Right ventricle myocardium superior (tissue), 1 donor: ENCODE results near the gene CLCN5. TPM values are rescaled to one million over a fixed set of nuclear protein-coding genes. Genes with fewer than 3 reads are reported as not detected.

ENCODE experiments used
- ATAC-seq: fragments of 200-7000 bp; cut with Tn5 transposase; one replicate; pipeline ENCODE4 v1.9.1; 2020; ENCODE audit warnings: mild to moderate bottlenecking; ENCODE audit not compliant: poor library complexity
- DNase-seq: peaks from one replicate; pipeline ENCODE4 v3.0.0-alpha.2; 2020
- intact Hi-C: fragments of 100-400 bp; cut with DNase I; formaldehyde crosslinking; loops from one replicate; pipeline ENCODE4 v1.11.2; 2022
- total RNA-seq: library from RNA; stranded (reverse); fragmentation: NEBNext Ultra II Directional; extraction: Animal tissue kit (Norgen Biotek cat#: 25700); gene quantifications from one replicate; pipeline ENCODE4 v1.2.1, GENCODE V29; 2021
- donor health status: DM: no; HTN: yes; CAD: no; lungs with severe emphysema.

The CLCN5 gene
- total RNA-seq, 1 donor from 2014 or later, result 1.2 TPM

DNA sequence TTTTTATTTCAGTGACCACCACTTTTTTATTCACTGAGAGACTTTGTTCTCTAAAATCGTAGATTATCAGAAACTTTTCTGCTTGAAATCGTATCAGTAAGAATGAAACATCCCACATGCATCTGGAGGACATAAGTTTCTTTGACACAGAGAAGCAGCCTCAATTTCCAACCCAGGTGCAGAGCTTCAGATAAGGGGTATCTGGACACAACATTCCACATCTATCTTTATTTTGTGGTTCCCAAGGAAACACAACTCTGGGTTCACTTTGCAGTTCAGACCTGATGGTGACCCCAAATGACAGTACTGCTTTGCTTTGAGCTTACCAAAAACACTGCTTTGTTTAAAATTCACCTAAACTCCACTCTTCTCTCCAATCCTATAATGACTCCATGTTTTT, 1.3 kb upstream of the CLCN5 start:
- ATAC-seq, result no peak

DNA sequence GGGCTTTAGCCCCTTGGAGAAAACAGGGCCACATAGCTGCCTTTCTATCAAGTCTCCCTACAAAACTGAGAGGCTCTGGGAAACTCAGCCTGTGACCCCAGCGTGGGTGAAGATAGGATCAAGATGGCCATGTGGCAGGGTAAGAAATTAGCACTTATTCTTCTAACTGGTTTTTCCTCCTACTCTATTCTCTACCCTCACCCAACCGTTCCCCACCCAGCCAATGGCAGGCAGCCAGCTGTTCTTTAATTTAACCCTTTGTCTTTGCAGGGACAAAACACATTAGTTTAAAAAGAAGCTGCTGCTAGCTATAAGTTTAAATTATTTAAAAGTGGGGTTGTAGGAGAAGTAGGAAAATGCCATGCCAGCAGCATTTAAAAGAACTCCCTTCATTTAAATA, 2.8 kb downstream of the CLCN5 start:
- intact Hi-C loops, result no loop called here
- ATAC-seq (no peak), DNase-seq (no peak)

More for the DNA sequence above, 1.3 kb upstream of the CLCN5 start:
- intact Hi-C loops, result loop anchor here (5.0 kb wide), 1 partner anchor 39 kb away; no protein-coding TSS in a partner anchor
- DNase-seq, result no peak

DNA sequence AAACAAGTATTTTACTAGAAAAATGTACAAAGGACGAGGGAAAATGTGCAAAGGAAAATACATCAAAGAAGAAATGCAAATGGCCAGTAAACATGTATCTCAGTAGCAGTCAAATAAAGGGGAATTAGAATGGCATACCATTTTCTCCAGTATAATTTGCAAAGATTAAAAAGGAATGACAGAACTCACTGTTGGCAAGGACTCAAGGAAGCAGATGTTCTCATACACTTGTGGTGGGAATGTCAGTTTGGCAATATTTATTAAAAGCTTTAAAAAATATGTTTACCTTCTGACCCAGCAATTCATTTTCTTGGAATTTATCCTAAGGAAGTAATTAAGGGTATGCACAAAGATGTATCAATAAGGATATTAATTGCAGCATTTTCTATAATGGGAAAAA, 7.6 kb downstream of the CLCN5 start:
- no peak for DNase-seq
- intact Hi-C loops, result no loop called here

DNA sequence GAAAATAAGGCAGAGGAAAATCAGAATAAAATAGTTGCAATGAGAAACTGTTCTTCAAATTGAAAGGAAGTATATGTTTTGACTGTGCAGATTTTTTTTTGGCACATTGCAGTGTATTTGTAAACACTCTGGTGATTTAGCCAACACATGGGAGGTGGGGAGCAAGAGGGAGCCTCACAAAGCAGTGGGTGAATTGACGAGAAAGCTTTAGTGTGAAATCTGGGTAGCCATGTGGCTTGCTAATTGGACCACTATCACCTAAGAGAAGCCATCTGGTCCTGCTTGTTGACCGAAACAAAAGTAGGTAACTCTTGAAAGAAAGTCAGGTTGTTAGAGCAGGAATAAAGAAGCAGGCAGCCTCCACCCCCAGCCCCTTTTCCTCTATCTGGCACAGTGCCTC, 10.4 kb downstream of the CLCN5 start:
- ATAC-seq (no peak), DNase-seq (no peak)
- intact Hi-C loops, result no loop called here

More for the DNA sequence above, 7.6 kb downstream of the CLCN5 start:
- ATAC-seq, result no peak

DNA sequence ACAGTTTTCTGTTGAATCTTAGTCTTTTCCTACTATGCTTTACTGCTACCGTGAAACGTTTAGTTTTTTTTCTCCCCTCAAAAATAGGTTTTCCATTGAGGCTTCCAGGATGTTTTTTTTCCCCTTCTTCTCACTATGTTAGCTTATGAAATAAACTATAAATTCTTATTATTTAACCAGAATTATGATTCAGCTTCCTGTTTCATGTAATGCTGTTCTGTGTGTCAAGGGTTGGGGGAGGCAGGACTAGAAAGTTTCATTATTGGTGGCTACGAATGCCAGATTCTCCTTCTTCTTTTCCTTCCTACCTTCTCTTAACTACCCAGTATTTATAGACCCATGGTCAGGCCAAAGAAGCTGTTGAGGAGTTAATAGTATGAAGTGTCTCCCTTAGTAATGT, 11.8 kb downstream of the CLCN5 start:
- ATAC-seq, result no peak
- no peak for DNase-seq
- intact Hi-C loops, result no loop called here

DNA sequence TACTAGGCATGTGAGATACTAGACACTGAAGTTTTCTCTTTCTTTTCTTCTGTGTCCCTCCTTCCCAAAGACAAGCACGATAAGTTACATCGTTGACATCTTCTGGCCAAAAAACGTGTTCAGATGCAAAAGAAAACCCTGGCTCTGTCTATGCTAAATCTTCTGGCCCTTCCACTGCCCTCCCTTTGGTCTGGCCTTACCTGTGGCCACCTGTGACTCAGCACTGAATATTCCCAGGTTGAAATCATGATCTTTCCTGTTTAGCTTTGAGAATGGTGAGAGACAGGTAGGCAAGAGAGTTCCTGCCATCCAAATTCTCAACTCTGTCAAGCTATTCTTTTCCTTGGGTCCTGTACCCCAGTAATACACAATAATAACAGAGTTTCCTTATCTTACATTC, 12.3 kb downstream of the CLCN5 start:
- no peak for DNase-seq
- ATAC-seq, result no peak
- intact Hi-C loops, result no loop called here

DNA sequence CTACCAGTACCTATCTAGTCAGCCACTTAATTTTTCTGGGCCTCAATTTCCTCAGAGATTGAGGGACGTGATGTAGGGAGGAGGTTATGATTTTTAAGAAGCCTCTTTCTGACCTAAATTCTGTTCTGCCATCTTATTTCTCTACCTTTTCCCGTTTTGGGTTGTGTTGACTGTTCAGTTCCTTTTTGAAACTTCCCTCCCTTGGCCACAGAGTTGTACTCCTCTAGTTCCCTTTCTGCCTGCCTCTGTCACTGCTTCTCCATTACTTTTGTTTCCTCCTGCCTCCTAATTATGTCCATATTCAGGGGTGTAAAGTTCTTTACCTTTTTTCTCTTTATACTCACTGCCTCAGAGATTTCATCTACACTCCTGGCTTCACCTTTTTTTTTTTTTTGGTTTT, 25.4 kb downstream of the CLCN5 start:
- intact Hi-C loops, result no loop called here
- ATAC-seq (no peak), DNase-seq (no peak)

DNA sequence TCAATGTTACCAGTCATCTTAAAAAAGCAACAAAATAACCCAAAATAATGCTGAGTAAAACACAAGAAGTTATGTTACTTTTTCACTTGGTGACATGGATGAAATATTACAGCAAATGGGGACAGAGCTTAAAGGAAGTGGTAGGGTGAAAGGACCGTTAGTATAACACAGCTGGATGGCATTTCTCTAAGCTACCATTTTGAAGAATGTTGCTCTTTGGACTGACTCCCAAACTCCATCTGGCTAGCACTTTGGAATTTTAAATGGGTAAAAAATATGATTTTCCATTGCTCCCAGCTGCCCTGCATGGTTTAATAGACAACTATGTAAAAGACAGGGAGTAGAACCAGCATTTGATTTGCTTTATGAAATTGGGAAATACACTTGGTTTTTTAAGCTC, 27.6 kb downstream of the CLCN5 start:
- ATAC-seq (no peak), DNase-seq (no peak)
- intact Hi-C loops, result no loop called here

DNA sequence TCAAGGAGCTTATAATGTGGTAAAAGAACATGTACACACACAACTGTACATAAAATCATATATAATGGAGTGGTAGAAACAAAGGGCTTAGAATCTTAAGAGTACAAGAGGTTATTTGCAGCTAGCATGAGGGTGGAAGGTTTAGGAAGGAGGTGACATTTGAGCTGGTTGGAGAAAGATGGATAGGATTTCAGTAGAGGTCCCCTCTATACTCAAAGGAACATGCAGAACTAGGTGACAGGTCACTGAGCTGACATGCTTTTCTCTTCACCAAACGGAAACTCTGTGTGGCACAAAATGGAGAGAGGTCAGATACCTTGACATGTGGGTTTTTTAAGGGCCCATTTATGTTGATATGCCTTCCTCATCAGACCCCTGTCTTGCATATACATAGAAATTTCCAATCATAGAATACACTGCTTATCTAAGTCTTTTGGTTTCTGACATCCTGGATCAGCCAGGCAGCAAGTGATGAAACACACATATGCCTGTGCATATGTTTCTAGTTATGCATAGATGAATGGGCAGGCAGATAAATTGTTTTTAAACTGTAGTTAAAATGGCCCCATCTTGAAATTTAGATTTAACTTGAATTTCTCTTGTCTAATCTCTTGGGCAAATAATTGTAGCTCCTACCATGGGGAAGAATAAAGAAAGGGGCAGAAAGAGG, 29.3 kb downstream of the CLCN5 start:
- intact Hi-C loops, result no loop called here
- ATAC-seq (no peak), DNase-seq (no peak)

DNA sequence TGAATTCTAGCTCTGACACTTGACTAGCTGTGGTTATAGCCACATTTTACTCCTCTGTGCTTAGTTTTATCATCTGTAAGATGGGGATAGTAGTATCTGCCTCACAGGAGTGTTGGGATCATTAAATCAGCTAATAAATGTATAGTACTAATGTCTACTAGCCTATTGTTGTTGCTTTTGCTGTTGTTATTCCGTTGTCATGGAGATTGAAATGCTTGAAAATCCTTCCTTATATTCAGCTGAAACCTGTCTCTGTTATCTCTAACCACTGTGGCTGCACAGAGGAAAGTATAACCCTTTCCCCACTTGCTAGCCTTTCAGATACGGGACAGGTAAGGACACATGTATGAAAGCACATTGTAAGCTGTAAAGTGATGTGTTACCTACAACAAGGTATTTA, 33.9 kb downstream of the CLCN5 start:
- ATAC-seq (no peak), DNase-seq (no peak)
- intact Hi-C loops, result no loop called here

DNA sequence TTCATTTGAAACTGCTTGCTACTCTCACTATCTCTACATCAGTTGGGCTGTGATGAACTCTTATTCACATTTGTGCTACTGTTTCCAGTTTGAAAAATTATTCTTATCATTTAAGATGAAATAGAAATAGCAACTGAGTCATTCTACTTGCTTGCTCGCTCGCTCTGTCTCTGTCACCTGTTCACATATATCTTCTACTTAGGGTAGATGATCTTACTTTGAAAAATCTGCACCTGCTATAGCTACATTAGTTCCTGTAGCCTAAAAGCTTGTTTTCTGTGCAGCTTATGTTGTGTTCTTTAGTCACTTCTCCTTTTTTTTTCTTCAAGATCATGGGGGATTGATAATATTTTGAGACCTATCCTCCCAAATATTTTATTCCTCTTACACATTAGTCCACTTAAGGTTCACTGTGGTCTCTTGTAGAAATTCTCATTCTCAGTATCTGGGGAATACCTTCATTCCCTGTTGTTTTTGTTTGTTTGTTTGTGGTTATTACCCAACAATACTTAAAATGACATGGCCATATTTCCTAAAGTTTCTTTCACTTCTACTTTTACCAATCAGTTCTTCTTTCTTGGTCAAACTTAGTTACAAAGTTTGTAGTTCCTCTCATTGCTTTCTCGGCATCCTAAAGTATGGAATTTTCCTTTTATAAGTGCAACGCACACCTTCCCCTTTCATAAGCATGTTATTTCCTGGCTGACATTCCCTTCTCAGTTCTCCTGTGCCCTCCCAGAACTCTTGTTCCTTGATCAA, 36.5 kb downstream of the CLCN5 start:
- intact Hi-C loops, result no loop called here
- DNase-seq (no peak), ATAC-seq (no peak)

DNA sequence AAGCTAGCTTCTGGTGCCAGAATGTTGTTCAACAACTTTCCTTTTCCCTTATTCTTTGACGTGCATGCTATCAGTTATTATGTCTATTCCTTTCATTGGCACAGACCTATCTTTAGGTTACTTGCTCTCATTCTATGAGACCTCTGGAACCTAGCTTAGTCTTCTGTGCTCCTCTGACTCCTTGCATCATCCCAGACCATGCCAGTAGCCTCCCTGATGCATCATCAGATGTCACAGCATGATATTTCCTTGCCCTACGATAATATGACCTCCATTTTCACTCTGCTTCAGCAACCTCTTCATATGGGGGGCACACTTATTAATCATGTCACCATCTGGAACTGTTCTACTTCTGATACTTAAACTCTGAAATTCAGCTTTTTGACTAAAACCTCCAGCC, 37.2 kb downstream of the CLCN5 start:
- intact Hi-C loops, result no loop called here
- ATAC-seq (no peak), DNase-seq (no peak)

DNA sequence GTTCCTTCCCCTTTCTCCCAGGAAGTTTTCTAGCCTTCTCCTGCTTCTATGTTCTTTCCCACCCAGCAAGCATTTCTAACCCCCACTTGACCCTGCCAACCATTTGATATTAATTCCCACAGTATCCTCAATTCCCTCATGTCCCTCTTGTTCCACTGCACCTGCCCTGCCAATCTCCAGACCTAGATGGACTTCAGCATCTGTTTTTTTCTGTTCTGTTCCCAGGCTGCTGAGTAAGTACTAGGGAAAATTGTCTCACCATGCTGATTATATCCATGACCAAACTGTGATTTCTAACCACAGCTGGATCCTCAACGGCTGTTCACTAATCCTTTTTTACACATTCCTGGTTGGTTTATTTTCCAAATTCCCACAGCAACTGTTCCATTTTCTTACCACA, 37.7 kb downstream of the CLCN5 start:
- DNase-seq, result no peak
- intact Hi-C loops, result no loop called here
- no peak for ATAC-seq

DNA sequence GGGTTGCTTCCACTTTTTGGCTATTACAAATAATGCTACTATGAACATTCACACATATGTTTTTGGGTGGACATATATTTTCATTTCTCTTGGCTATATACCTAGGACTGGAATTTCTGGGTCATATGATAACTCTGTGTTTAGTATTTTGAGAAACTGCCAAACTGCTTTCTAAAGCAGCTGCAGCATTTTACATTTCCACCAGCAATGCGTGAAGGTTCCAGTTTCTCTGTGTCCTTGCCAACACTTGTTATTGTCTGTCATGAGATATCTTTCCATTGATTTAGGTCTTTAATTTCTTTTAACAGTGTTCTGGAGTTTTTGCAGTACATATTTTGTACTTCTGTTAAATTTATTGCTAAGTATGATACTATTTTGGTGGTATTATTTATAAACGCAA, 48.3 kb downstream of the CLCN5 start:
- intact Hi-C loops, result no loop called here
- no peak for ATAC-seq
- no peak for DNase-seq

DNA sequence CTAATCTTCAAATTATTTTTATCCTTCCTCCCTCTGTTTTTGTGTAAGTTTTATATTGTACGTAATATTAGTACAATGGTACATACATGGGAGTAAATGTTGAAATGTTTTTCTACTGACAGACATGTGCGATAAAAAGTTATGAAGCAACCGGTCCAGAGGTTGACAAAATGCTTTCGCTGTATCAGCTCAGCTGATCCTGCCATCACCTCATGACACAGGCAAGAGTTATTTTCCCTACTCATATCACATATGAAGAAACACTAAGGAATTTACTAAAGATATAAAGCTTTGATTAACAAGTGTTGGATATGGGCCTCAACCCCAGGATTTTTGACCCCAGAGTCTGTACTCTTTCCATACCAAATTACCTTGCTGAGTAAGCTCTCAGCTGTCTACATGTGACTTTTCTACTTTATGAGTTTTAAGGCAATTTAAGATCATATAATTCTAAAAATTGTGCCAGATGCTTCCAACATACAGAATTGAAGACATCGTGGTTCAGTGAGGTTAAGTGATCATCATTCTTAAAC, 50.0 kb downstream of the CLCN5 start:
- DNase-seq (no peak), ATAC-seq (no peak)
- intact Hi-C loops, result no loop called here

DNA sequence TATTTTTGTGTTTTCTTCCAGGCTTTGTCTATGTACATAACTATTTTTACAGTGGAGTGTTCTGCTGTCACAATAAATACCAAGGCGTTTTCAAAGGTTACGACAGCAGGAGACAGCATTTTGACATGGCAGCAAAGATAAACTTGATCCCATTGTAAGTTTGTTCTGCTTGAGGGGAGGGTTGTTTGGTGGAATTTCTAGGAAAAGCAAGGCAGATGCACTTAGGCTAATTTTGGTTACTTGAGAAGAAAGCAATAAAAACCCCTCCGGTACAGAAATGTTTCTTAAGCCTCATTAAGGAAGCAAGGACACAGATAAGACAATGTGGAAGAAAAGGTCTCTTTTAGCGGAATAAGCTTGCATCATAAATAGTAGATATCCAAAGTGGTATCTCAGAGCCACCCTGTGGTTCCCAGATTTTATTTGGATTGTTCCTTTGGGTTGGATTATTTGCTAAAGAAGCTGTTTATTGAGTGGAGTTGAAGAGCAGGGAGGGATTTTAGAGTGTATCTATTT, 54.3 kb downstream of the CLCN5 start:
- ATAC-seq, result no peak
- intact Hi-C loops, result no loop called here
- no peak for DNase-seq

DNA sequence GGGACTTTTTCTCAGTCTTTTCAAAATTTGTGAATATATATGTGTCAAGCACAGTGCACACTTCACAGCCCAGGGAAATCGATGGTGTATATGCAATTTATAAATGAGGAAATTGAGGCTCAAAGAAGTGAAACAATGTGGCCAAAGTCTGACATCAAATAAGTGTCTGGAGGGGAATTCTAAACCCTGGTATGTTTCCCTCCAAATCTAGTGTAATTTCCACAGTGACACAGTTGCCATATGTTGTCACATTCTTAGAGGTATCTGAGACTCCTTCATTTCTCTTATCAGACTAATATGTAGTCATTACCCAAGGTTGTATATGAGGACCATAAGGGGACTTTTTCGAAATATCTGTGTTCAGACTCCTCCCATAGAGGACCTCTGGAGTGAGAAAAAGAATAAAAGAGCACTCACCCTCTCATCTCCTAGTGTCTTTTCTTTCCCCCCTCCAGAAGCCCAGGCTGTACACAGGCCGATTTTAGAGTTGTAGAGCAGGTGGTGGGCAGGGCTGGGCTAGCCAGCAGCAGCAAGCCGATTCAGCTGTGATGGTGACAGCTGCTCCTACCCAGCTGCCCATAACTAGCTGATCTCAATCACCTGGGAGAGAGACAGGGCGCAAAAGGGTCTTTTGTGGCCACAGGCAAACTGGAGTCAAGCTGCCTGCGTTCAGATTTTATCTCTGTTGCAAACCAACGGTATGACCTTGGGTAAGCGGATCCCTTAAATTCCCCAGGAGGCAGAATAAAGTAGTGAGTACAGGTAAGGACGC, 55.1 kb downstream of the CLCN5 start:
- ATAC-seq (no peak), DNase-seq (no peak)
- intact Hi-C loops, result no loop called here

DNA sequence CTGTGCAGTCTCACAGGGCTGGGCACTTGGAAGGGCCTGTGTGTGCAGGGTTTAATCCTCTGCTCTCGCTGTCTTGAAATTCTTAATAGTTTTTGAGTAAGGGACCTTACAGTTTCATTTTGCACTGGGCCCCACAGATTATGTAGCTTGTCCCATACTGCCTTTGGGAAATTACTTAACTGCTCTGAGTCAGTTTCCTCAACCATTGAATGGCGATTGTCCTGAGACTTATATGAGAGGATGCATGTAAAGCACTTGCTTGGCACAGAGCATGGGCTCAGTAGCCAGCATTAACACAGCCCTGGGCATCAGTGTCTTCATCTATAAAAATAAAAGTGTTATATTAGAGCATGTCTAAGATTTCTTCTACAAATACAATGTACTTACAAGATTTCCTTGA, 55.8 kb downstream of the CLCN5 start:
- intact Hi-C loops, result no loop called here
- ATAC-seq, result no peak
- DNase-seq, result no peak

DNA sequence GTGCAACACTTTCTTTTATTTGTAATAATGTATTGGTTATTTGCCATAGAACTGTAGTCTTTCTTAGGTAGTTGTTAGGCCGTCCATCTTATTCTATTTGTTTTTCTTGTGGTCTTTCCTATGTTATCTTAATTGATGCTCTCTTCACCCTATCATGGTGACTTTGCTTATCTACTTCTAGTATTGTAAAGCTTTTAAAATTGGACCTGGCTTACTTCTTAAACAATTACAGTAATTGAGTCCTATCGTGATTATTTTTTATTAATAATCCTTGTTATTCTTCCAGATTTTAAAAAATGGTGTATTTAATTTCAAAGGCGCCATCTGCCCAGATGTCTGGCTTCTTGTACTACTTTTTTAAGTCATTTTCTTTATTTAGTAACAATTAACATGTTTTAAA, 63.7 kb downstream of the CLCN5 start:
- intact Hi-C loops, result no loop called here
- ATAC-seq (no peak), DNase-seq (no peak)
